Fibroblast of skin of left quadriceps (primary cell): ENCODE measurements around the gene FPR1.

Source experiments
- DNase-seq, 2 experiments: peaks; one replicate each; pipeline ENCODE4 v3.0.0-alpha.2; 2013; ENCODE audit warnings: low read depth in 2 of 2

FPR1 gene

DNA sequence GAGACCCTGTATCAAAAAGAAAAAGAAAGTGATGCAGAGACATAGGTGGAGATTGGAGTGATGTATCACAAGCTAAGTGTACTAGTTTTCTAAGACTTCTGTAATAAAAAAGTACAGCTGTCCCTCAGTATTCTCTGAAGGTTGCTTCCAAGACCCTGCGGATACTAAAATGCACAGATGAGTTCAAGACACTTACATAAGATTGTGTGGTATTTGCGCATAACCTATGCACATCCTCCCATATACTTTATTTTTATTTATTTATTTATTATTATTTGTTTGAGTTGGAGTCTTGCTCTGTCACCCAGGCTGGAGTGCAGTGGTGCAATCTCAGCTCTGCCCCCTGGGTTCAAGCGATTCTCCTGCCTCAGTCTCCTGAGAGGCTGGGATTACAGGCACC, 14.3 kb downstream of the FPR1 start:
- DNase-seq: no peak

DNA sequence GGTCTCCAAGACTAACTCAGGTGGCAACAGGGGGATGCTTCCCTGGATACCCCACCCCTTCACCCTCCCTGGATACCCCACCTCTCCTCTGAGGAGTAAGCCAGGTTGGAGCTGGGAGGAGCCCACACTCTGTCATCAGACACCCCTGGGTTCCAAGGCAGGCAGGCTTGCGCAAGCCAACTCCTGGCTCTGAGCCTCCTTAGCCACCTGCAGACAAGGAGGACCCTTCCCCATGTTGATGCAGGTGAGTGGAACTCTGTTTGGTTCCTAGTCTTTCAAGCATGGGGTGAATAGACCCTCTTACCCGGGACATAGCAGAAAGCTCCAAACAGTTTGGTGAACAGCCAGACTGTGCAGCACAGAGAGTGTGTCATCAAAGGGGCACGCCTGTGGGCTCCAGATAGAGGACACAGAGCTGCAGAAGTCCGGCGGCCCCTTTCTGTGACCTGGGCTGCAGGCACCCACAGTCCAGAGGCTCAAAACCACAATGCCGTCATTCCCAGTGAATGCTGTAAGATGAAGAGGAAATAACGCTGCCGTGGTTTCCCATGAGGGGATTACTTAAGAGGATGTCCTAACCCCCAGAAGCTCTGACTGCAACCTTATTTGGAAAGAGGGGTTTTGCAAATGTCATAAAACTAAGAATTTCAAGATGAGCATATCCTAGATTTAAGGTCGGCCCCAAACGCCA, 15.8 kb downstream of the FPR1 start:
- DNase-seq: peak; percentile 50 to 56

GRCh38 chr19:51733742-51734522, 17.7 kb downstream of the FPR1 start:
- no peak for DNase-seq

DNA sequence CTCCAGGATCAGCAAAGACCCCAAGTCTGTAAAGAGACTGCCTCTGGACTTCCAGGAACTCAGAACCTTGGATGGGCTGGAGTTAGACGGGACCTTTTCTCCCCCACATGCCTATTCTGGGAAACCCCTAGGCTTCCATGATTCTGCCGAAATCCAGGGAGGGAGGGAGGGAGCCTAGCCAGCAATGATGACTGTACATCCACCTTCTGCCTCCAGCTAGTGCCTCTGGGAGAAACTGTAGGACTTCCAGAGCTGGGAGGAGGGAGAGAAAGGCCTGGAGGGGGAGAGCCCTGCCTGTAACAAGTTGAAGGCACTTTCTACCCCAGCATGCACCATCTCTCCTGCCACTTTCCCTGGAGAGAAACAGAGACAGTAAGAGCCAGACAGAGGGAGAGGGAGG, 21.9 kb downstream of the FPR1 start:
- DNase-seq: no peak

DNA sequence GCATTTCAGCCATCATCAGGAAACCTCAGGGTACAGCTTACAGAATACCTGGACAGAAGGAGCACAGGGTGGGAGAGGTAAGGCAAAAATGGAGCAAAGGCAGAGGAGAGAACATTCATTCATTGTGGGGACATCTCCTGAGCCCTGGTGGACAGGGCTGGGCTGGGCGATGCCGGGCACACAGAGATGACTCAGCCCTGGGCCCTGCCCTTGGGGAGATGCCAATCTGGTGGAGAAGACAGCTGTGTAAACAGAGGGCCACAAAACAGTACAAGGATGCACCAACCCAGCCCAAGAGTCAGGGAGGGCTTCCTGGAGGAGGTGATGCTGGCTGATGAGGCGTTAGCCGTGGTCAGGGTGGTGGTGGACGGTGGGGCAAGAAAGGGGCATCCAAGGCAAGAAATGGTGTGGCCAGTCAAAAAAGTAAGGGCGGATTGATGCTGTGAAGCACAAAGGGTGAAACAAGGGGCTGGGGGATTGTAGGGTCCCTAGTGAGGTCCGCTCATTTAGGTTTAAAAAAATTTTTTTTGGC, 24.3 kb downstream of the FPR1 start:
- no peak for DNase-seq

- peak; percentile 61 to 64 for DNase-seq
Observed at GRCh38 chr19:51726049-51726448, 25.6 kb downstream of the FPR1 start.

DNA sequence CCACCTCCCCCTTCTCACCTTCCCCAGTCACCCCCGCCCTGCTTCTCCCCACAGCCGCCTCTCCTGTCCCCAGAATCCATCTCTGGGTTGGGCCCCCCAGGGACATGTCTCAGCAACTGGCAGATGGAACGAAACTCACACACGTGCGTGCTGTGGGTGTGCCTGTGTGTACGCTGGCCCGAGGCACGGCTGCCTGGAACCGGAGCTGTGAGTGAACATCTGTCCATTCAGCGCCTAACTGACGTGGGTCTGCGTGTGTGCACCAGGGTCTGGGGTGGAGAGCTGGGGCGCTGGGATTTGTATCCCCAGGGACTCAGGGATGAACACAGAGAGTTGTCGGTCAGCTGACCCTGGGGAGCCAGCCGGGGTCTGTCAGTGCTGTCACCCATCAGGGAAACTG, 27.1 kb downstream of the FPR1 start:
- no peak for DNase-seq

DNA sequence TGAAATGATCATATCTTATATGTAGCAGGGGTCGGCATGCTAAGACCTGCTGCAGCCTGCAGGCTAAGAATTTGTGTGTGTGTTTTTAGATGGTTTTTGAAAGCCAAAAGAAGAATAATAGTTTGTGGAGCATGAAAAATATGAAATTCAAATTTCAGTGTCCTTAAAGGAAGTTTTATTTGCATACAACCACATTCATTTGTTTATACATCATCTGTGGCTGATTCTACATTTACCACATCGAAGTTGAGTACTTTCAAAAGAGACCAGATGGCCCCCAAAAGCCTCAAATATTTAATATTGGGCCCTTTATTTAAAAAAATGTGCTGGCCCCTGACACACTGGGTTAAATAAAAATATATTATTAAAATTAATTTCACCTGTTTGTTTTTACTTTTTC, 29.2 kb downstream of the FPR1 start:
- DNase-seq: no peak

GRCh38 chr19:51721905-51722304, 29.8 kb downstream of the FPR1 start:
- no peak for DNase-seq

DNA sequence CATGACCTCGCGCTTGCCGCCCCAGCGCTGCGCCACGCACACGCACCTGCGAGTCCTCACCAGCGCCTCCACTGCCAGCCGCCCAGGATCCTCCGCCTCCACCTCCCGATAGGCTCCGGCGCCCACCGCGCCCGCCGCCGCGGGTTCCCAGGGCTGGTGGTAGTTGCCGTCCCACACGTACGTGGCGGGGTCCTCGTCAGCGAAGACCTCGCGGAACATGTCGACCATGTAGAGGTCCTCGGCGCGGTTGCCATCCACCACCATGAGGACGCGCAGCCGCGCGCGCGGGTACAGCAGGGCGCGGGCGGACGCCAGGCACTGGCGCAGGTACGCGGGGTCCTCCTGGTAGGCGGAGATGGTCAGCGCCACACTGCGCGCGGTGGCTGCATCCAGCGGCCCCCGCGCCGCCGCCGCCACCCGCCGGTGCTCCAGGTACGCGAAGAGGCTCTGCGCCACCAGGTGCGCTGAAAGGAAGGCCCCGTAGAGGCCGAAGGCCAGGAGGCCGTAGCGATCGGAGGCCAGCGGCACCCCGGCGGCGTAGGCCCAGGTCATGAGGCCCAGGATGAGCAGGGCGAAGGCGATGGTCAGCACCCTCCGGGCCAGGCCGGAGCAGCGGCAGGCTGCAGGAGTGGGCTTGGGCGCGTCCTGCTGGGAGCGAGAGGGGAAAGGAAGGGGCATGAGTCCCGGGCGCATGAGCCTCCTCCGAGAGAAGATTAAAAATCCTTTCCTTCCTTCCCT, 32.3 kb downstream of the FPR1 start:
- DNase-seq: no peak

- no peak for DNase-seq
Observed at GRCh38 chr19:51716925-51717324, 34.8 kb downstream of the FPR1 start.

GRCh38 chr19:51715850-51716249, 35.8 kb downstream of the FPR1 start:
- DNase-seq: no peak

GRCh38 chr19:51714848-51715247, 36.8 kb downstream of the FPR1 start:
- DNase-seq: no peak

DNA sequence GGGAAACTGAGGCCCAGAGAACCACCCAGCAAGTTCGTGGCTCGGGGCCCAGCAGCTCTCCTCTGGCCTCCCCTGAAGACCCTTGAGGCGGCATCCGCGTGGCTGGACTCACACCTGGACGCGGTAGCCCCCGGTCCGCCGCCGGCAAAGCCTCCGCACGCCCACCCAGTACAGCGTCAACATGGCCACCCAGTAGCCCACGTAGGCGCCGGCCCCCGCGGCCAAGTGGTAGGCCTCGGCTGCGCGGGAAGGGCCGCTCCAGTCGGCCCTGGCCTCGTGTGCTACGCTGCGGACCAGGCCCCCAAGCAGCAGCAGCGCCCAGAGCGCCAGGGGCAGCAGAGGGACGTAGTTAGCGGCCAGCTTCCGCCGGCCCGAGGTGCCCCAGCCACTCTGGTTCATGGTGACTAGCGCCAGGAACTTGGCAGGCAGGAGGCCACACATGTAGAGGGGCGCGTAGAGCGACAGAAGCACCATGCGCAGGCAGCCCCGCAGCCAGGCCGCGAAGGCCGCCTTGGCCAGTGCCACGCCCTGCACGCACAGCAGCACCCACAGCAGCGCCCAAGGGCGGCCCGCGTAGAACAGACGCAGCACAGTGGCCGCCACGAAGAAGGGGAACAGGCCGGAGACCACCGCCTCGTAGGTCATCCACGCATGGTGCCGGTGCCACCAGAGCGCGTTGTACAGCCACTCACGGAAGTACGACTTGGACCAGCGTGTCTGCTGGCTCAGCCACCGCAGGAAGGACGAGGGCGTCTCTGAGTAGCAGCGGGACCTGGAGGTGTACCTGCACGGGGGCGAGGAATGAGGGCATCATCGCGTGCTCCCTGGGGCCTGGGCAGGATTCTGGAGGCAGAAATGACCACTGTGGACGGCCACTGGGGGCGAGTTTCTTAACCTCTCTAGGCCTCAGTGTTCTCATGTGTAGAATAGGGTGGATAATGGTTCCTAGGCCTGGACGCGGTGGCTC, 38.1 kb downstream of the FPR1 start:
- no peak for DNase-seq

DNA sequence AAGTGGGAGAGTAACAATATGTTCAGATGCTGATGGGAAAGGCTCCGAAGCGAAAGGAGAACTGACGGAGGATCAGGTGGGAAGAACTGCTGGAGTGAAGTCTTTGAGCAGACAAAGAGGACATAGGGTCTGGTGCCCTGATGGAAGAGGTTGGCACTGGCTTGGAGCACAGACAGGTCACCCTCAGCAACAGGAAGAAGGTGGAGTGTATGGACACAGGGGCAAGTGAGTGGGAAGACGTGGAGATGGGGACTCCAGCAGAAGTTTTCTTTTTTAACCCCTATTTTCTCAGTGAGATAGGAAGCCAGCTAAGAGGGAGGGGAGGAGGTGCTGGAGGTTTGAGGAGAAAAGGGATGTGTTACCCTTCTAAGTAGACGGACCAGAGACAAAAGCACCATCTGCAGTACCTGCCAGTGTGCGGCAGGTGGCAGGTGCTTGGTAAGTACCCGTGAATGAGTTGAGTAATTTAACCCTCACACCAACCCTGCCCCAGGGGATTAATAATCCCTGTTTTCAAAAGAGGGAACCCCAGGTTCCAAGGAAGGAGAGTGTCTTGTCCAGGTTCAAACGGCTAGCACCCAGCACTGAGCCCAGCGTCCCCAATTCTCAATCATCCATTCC, 39.1 kb downstream of the FPR1 start:
- DNase-seq: no peak

GRCh38 chr19:51711702-51712101, 40.0 kb downstream of the FPR1 start:
- no peak for DNase-seq

DNA sequence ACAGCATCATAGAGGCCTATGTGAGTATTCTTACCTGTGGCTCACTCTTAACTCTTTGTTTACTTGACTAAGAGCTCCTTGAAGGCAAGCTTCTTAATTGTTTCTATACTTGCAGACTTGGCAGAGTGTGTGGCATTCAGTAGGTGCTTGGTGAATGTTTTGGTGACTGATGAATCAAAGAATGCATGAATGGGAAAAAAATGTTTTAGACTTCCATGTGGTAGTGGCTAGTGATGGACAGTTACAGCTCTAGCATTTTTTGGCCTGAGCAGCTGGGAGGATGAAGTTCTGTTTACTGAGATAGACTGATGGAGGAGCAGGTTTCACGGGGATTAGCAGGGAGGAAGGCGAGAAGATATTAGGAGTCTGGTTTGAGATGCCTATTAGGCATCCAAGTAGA, 41.5 kb downstream of the FPR1 start:
- no peak for DNase-seq

- DNase-seq: no peak
Observed at GRCh38 chr19:51709575-51709974, 42.1 kb downstream of the FPR1 start.

DNA sequence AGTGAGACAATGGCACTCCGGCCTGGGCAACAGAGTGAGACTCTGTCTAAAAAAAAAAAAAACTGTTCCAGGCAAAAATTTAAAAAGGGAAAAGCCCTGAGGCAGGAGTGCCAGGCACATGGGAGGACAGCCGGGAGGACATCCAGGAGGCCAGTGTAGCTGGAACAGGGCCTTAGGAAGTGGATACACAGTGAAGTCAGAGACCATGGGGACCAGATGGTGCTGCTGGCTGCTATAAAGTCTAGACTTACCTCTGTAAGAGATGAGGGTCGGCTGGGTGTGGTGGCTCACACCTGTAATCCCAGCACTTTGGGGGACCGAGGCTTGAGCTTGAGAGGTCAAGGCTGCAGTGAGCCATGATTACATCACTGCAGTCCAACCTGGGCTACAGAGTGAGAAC, 42.9 kb downstream of the FPR1 start:
- no peak for DNase-seq

GRCh38 chr19:51706885-51707284, 44.8 kb downstream of the FPR1 start:
- DNase-seq: no peak

DNA sequence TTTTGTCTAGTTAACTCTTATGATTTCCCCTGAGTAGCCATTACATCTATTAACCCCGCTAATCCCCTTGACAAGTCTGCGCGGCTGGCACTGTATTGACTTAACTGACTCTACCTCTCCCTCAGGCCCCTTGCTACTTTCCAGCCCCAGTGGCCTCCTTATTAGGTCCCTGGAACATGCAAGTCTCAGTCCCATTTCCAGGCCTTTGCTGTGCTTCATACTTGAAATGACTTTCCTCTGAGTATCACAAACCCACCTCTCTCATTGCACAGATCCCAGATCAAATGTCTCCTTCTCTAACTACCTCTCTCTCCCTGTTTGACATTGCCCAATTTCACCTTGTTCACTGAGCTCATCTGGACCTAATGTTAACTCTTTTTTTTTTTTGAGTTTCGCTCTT, 45.4 kb downstream of the FPR1 start:
- no peak for DNase-seq
